Fibroblast of lung (primary cell): Measurements from ENCODE around the gene KRT82. TPM values are rescaled to one million over a fixed set of nuclear protein-coding genes. Genes with fewer than 3 reads are reported as not detected.

Experiments
- DNase-seq, 2 donors: peaks; one replicate each; pipeline versions ENCODE4 v3.0.0 to v3.0.0-alpha.2; 2010; ENCODE audit warnings: low read depth in 2 of 2
- H2AFZ ChIP-seq: 2 replicates; pipeline ENCODE4 v1.5.1; 2012; ENCODE audit warnings: low read length, control low read depth, inconsistent platforms
- H3K27ac ChIP-seq: 2 replicates; pipeline ENCODE4 v1.5.1; 2011; ENCODE audit warnings: low read length, control low read depth; ENCODE audit not compliant: insufficient read depth
- H3K27me3 ChIP-seq: 2 replicates; pipeline ENCODE4 v1.5.1; 2011; ENCODE audit warnings: mild to moderate bottlenecking, low read length; ENCODE audit not compliant: control insufficient read depth, insufficient read depth
- H3K36me3 ChIP-seq: 2 replicates; pipeline ENCODE4 v1.5.1; 2011; ENCODE audit warnings: low read length; ENCODE audit not compliant: control insufficient read depth, insufficient read depth
- H3K4me1 ChIP-seq: 2 replicates; pipeline ENCODE4 v1.5.1; 2011; ENCODE audit warnings: low read length; ENCODE audit not compliant: control insufficient read depth, insufficient read depth; ENCODE audit errors: extremely low read depth
- H3K4me2 ChIP-seq: 2 replicates; pipeline ENCODE4 v1.5.1; 2011; ENCODE audit warnings: low read length, control low read depth; ENCODE audit not compliant: insufficient read depth; ENCODE audit errors: extremely low read depth
- H3K4me3 ChIP-seq, 4 experiments: fragments of 200-600 bp in 1 of 4; sonication (generic) in 1 of 4; replicated peaks in 1 of 4; 2 replicates each; pipeline ENCODE4 v1.5.1; 2011 to 2016; ENCODE audit warnings: low read length in 4 of 4, low read depth in 3 of 4, mild to moderate bottlenecking in 3 of 4, control low read depth in 2 of 4, inconsistent platforms in 1 of 4, mixed read lengths in 1 of 4; ENCODE audit not compliant: insufficient read depth in 1 of 4; ENCODE audit errors: control extremely low read depth in 1 of 4
- H3K79me2 ChIP-seq: 2 replicates; pipeline ENCODE4 v1.5.1; 2012; ENCODE audit warnings: mild to moderate bottlenecking, low read length, inconsistent platforms; ENCODE audit not compliant: control insufficient read depth, insufficient read depth
- H3K9ac ChIP-seq: 2 replicates; pipeline ENCODE4 v1.5.1; 2011; ENCODE audit warnings: mild to moderate bottlenecking, low read length, control low read depth; ENCODE audit not compliant: insufficient read depth
- H3K9me3 ChIP-seq: 2 replicates; pipeline ENCODE4 v1.5.1; 2012; ENCODE audit warnings: low read depth, low read length; ENCODE audit not compliant: control insufficient read depth, insufficient read depth
- H4K20me1 ChIP-seq: 2 replicates; pipeline ENCODE4 v1.5.1; 2011; ENCODE audit warnings: low read length; ENCODE audit not compliant: control insufficient read depth, insufficient read depth; ENCODE audit errors: extremely low read depth
- EZH2 ChIP-seq: IDR thresholded peaks from 2 replicates; pipeline ENCODE4 v1.5.1; 2012; ENCODE audit warnings: low read length, control low read depth, mild to moderate bottlenecking; ENCODE audit errors: missing control alignments
- polyA plus RNA-seq, 2 donors: library from polyadenylated mRNA; depleted of rRNA in 1 of 2; stranded (reverse) in 1 of 2; unstranded in 1 of 2; fragments of >200 nt; gene quantifications; 2 replicates each; pipeline ENCODE4 v1.2.1, GENCODE V29; 2011 to 2012; ENCODE audit warnings: missing spikeins in 1 of 2
- total RNA-seq: library from RNA; depleted of rRNA; stranded (reverse); fragments of >200 nt; gene quantifications from 2 replicates; pipeline ENCODE4 v1.2.1, GENCODE V29; 2014
- TF ChIP-seq, protein P1 (sequence below), 2 donors: IDR thresholded peaks in 1 of 2; conservative IDR thresholded peaks in 1 of 2; 1 replicate in 1 of 2; 2 replicates in 1 of 2; pipeline ENCODE4 v1.5.1; 2011 to 2012; ENCODE audit warnings: low read length in 2 of 2, control low read depth in 1 of 2, inconsistent platforms in 1 of 2, low read depth in 1 of 2, mild to moderate bottlenecking in 1 of 2

The KRT82 gene
- total and polyA plus RNA-seq, 2 donors (not counting 1 experiment from before 2014, with no cell fraction given), result not detected

DNA sequence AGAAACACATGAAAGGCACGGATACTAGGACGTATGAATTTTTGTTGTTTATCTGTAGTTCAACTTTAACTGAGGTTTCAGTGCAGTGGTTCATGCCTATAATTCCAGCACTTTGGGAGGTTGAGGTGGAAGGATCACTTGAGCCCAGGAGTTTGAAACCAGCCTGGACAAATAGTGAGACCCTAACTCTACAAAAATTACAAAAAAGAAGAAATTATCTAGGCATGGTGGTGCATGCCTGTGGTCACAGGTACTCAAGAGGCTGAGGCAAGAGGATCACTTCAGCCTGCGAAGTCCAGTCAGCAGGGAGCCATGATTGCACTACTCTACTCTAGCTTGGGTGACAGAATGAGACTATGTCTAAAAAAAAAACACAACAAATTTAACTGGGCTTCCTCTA lies 37.8 kb upstream of the KRT82 start:
- no peak for DNase-seq
- Histone ChIP-seq H3K79me2 (no peaks in the 10 kb centered on the region), H2AFZ (no peak overlapping the region), H3K36me3 (no peaks in the 10 kb centered on the region), H3K4me2 (no peak overlapping the region), H3K4me3 (no peak overlapping the region), H3K9me3 (no peaks in the 10 kb centered on the region), H3K4me1 (no peaks in the 10 kb centered on the region), H3K9ac (no peak overlapping the region), H3K27ac (no peak overlapping the region), H3K27me3 (no peaks in the 10 kb centered on the region), H4K20me1 (no peaks in the 10 kb centered on the region)
- TF ChIP-seq, protein P1, sequence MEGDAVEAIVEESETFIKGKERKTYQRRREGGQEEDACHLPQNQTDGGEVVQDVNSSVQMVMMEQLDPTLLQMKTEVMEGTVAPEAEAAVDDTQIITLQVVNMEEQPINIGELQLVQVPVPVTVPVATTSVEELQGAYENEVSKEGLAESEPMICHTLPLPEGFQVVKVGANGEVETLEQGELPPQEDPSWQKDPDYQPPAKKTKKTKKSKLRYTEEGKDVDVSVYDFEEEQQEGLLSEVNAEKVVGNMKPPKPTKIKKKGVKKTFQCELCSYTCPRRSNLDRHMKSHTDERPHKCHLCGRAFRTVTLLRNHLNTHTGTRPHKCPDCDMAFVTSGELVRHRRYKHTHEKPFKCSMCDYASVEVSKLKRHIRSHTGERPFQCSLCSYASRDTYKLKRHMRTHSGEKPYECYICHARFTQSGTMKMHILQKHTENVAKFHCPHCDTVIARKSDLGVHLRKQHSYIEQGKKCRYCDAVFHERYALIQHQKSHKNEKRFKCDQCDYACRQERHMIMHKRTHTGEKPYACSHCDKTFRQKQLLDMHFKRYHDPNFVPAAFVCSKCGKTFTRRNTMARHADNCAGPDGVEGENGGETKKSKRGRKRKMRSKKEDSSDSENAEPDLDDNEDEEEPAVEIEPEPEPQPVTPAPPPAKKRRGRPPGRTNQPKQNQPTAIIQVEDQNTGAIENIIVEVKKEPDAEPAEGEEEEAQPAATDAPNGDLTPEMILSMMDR (conservative IDR thresholded peaks at IDR 0.05 in 1 of 2, IDR thresholded peaks at IDR 0.05 in 1 of 2; ENCODE audit: low read depth in 1 of 2, low read length in 2 of 2), result no peak
- no peak for TF ChIP-seq EZH2

DNA sequence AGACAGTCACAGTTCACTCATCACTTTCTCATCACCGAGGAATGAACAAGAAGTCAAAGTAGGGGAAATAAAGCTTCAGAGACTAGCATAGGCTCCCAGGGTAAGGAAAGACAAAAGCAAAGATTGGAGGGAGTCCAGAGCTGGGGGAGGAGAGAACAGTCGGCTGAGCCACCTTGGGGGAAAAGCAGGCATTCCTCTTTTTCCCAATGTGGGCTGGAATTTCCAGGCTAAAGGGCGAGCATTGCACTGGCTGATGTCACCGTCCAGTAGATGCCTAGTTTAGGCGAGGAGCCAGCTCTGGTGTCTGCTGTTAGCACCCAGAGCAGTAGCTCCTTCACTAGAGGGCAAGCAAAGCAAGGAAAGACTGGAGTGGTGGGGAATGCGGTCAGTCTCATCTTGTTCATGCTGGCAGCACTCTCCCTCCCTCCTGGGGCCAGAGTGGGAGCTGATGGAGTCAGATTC lies 36.5 kb upstream of the KRT82 start:
- H3K4me2 ChIP-seq, result no peak overlapping the region
- H3K4me3 ChIP-seq, result no peak overlapping the region
- no peak overlapping the region for H3K27ac ChIP-seq
- H4K20me1 ChIP-seq, result no peaks in the 10 kb centered on the region
- H3K36me3 ChIP-seq, result no peaks in the 10 kb centered on the region
- no peaks in the 10 kb centered on the region for H3K4me1 ChIP-seq
- TF ChIP-seq, protein P1 (conservative IDR thresholded peaks at IDR 0.05 in 1 of 2, IDR thresholded peaks at IDR 0.05 in 1 of 2; ENCODE audit: low read depth in 1 of 2, low read length in 2 of 2), result no peak
- no peak for TF ChIP-seq EZH2
- no peaks in the 10 kb centered on the region for H3K79me2 ChIP-seq
- no peak overlapping the region for H2AFZ ChIP-seq
- H3K27me3 ChIP-seq, result no peaks in the 10 kb centered on the region
- H3K9me3 ChIP-seq, result no peaks in the 10 kb centered on the region
- no peak overlapping the region for H3K9ac ChIP-seq
- DNase-seq, result peak; percentile 59 to 96

- no peaks in the 10 kb centered on the region for H4K20me1 ChIP-seq
- no peak overlapping the region for H3K4me2 ChIP-seq
- no peaks in the 10 kb centered on the region for H3K9me3 ChIP-seq
- H3K79me2 ChIP-seq, result no peaks in the 10 kb centered on the region
- no peaks in the 10 kb centered on the region for H3K27me3 ChIP-seq
- H3K4me3 ChIP-seq, result no peak overlapping the region
- H3K4me1 ChIP-seq, result no peaks in the 10 kb centered on the region
- TF ChIP-seq, protein P1 (conservative IDR thresholded peaks at IDR 0.05 in 1 of 2, IDR thresholded peaks at IDR 0.05 in 1 of 2; ENCODE audit: low read depth in 1 of 2, low read length in 2 of 2), result no peak
- TF ChIP-seq EZH2, result no peak
- DNase-seq, result peak in 1 of 2 donors; percentile 87
- H3K9ac ChIP-seq, result no peak overlapping the region
- no peak overlapping the region for H2AFZ ChIP-seq
- no peaks in the 10 kb centered on the region for H3K36me3 ChIP-seq
- no peak overlapping the region for H3K27ac ChIP-seq
Observed at GRCh38 chr12:52441320-52441911, 35.3 kb upstream of the KRT82 start.
